HG02588 (cell line): ENCODE results near the gene ZNF385B.

ENCODE experiments used
- ATAC-seq: cut with Tn5 transposase; IDR thresholded peaks from one replicate; pipeline ENCODE4 v1.9.1; 2021; ENCODE audit warnings: mild to moderate bottlenecking, moderate library complexity; ENCODE audit not compliant: unreplicated experiment

Gene ZNF385B

GRCh38 chr2:179454443-179455171 lies 406.8 kb downstream of the ZNF385B start:
- no peak for ATAC-seq

GRCh38 chr2:179449010-179449409 lies 412.4 kb downstream of the ZNF385B start:
- peak; percentile 75 for ATAC-seq

GRCh38 chr2:179447839-179448447 lies 413.5 kb downstream of the ZNF385B start:
- no peak for ATAC-seq

- no peak for ATAC-seq
These were observed 414.0 kb downstream of the ZNF385B start for GRCh38 chr2:179447421-179447820.

GRCh38 chr2:179446476-179447141 lies 414.8 kb downstream of the ZNF385B start:
- ATAC-seq: no peak

- no peak for ATAC-seq
These were observed 417.4 kb downstream of the ZNF385B start for GRCh38 chr2:179444056-179444455.

- no peak for ATAC-seq
These were observed 418.2 kb downstream of the ZNF385B start for GRCh38 chr2:179443180-179443579.

GRCh38 chr2:179442206-179442605 lies 419.2 kb downstream of the ZNF385B start:
- ATAC-seq: no peak

GRCh38 chr2:179441551-179441950 lies 419.9 kb downstream of the ZNF385B start:
- no peak for ATAC-seq

- ATAC-seq: no peak
These were observed 420.7 kb downstream of the ZNF385B start for GRCh38 chr2:179440642-179441251.

- ATAC-seq: no peak
These were observed 422.8 kb downstream of the ZNF385B start for GRCh38 chr2:179438654-179439053.

- no peak for ATAC-seq
These were observed 424.0 kb downstream of the ZNF385B start for GRCh38 chr2:179437430-179437829.

GRCh38 chr2:179435566-179435965 lies 425.8 kb downstream of the ZNF385B start:
- ATAC-seq: no peak

GRCh38 chr2:179435000-179435399 lies 426.4 kb downstream of the ZNF385B start:
- no peak for ATAC-seq

- no peak for ATAC-seq
These were observed 427.1 kb downstream of the ZNF385B start for GRCh38 chr2:179434357-179434756.

- no peak for ATAC-seq
These were observed 428.7 kb downstream of the ZNF385B start for GRCh38 chr2:179432751-179433150.

GRCh38 chr2:179429597-179429996 lies 431.8 kb downstream of the ZNF385B start:
- ATAC-seq: no peak

- no peak for ATAC-seq
These were observed 432.3 kb downstream of the ZNF385B start for GRCh38 chr2:179429060-179429471.

GRCh38 chr2:179428649-179429048 lies 432.8 kb downstream of the ZNF385B start:
- no peak for ATAC-seq

- ATAC-seq: no peak
These were observed 434.3 kb downstream of the ZNF385B start for GRCh38 chr2:179427065-179427464.

- ATAC-seq: no peak
These were observed 436.8 kb downstream of the ZNF385B start for GRCh38 chr2:179424571-179424970.
